PC-3 (cell line): ENCODE data around the gene FA2H.

Source experiments
- CTCF ChIP-seq: fragments of 300-600 bp; sonication (generic); conservative IDR thresholded peaks from 2 replicates; pipeline ENCODE4 v1.5.1; 2017; ENCODE audit warnings: antibody characterized with exemption, low read depth, mild to moderate bottlenecking, low read length
- EZH2 ChIP-seq: fragments of 300-600 bp; sonication (generic); IDR thresholded peaks from one replicate; pipeline ENCODE4 v1.6.1; 2017; ENCODE audit warnings: antibody characterized with exemption, mild to moderate bottlenecking, low read length; ENCODE audit not compliant: unreplicated experiment

- TF ChIP-seq CTCF (no peak), EZH2 (no peak)
These were observed 10.4 kb upstream of the FA2H start for GRCh38 chr16:74785031-74785430.
